Measurements from ENCODE around the gene TOGARAM2.

DNA sequence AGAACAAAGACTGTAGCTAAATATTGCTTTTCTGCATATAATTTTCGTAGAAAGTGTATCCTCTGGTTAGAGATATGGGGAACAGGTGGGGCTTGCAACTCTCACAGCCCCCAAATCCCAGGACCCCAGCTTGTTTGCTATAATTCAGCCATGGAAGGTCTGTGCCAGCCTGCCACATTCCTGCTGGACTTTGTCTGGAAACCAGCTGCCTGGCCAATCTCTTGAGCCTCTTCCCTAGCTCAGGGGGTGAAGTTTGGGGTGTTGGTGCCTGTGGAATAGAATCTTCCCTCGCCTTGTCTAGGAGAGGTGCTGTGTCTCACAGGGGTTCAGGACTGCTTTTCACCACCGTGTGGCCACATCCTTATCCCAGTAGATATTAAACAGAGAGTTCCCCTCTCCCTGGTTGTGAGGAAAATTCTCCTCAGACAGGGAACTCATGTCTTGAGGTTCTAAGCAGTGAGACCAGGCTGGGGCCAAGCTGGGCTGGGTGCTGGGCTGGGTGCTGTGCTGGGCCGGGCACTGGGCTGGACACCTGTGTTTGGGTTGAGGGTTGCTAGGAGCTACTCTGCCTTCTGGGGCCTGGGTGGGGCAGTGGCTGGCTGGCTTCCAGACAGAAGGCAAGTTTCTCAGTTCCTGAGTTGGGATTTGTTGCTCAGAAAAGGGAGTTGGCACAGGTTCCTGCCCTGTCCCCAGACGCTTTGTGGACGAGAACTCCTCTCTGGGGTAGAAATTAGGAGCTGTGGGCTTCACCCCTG, 12.3 kb downstream of the TOGARAM2 start:
- TF ChIP-seq, protein P1, sequence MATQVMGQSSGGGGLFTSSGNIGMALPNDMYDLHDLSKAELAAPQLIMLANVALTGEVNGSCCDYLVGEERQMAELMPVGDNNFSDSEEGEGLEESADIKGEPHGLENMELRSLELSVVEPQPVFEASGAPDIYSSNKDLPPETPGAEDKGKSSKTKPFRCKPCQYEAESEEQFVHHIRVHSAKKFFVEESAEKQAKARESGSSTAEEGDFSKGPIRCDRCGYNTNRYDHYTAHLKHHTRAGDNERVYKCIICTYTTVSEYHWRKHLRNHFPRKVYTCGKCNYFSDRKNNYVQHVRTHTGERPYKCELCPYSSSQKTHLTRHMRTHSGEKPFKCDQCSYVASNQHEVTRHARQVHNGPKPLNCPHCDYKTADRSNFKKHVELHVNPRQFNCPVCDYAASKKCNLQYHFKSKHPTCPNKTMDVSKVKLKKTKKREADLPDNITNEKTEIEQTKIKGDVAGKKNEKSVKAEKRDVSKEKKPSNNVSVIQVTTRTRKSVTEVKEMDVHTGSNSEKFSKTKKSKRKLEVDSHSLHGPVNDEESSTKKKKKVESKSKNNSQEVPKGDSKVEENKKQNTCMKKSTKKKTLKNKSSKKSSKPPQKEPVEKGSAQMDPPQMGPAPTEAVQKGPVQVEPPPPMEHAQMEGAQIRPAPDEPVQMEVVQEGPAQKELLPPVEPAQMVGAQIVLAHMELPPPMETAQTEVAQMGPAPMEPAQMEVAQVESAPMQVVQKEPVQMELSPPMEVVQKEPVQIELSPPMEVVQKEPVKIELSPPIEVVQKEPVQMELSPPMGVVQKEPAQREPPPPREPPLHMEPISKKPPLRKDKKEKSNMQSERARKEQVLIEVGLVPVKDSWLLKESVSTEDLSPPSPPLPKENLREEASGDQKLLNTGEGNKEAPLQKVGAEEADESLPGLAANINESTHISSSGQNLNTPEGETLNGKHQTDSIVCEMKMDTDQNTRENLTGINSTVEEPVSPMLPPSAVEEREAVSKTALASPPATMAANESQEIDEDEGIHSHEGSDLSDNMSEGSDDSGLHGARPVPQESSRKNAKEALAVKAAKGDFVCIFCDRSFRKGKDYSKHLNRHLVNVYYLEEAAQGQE (IDR thresholded peaks at IDR 0.05; ENCODE audit: low read depth), result no peak
- no peak for TF ChIP-seq CEBPB (IDR thresholded peaks at IDR 0.05; ENCODE audit: low read depth)
- TF ChIP-seq FOSL1 (IDR thresholded peaks at IDR 0.05; ENCODE audit: low read depth), result no peak
- TF ChIP-seq ELF1 (IDR thresholded peaks at IDR 0.05; ENCODE audit: borderline replicate concordance, low read depth), result no peak
- TF ChIP-seq, protein P2, sequence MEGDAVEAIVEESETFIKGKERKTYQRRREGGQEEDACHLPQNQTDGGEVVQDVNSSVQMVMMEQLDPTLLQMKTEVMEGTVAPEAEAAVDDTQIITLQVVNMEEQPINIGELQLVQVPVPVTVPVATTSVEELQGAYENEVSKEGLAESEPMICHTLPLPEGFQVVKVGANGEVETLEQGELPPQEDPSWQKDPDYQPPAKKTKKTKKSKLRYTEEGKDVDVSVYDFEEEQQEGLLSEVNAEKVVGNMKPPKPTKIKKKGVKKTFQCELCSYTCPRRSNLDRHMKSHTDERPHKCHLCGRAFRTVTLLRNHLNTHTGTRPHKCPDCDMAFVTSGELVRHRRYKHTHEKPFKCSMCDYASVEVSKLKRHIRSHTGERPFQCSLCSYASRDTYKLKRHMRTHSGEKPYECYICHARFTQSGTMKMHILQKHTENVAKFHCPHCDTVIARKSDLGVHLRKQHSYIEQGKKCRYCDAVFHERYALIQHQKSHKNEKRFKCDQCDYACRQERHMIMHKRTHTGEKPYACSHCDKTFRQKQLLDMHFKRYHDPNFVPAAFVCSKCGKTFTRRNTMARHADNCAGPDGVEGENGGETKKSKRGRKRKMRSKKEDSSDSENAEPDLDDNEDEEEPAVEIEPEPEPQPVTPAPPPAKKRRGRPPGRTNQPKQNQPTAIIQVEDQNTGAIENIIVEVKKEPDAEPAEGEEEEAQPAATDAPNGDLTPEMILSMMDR (IDR thresholded peaks at IDR 0.05 in 2 of 3, conservative IDR thresholded peaks at IDR 0.05 in 1 of 3; ENCODE audit: borderline replicate concordance in 1 of 3, insufficient read depth in 1 of 3, low read depth in 2 of 3, low read length in 2 of 3), result no peak
- no peak for TF ChIP-seq POLR2A (IDR thresholded peaks at IDR 0.05; ENCODE audit: borderline replicate concordance, extremely low read depth, insufficient read depth, insufficient read length)
- no peak for TF ChIP-seq EZH2 (IDR thresholded peaks at IDR 0.05)
- no peak for TF ChIP-seq SRF (IDR thresholded peaks at IDR 0.05; ENCODE audit: low read depth)
- TF ChIP-seq YY1 (IDR thresholded peaks at IDR 0.05; ENCODE audit: extremely low read depth, insufficient replicate concordance, low read depth, low read length), result no peak
- no peak for TF ChIP-seq TCF7L2 (IDR thresholded peaks at IDR 0.05; ENCODE audit: borderline replicate concordance, extremely low read depth, insufficient read depth, insufficient read length)
